Sigmoid colon (tissue), 4 donors: ENCODE measurements around the gene TMEM119.

Experiments
- EP300 ChIP-seq, 4 donors: sonication (generic); formaldehyde crosslinking; IDR thresholded peaks; one replicate each; pipeline ENCODE4 v1.6.1; 2017; ENCODE audit warnings: antibody characterized with exemption in 4 of 4
- POLR2A ChIP-seq, 2 donors: fragments of 450-650 bp; IDR thresholded peaks; one replicate each; pipeline ENCODE4 v1.6.1; 2016; ENCODE audit warnings: antibody characterized with exemption in 2 of 2, mild to moderate bottlenecking in 2 of 2, moderate library complexity in 2 of 2

DNA sequence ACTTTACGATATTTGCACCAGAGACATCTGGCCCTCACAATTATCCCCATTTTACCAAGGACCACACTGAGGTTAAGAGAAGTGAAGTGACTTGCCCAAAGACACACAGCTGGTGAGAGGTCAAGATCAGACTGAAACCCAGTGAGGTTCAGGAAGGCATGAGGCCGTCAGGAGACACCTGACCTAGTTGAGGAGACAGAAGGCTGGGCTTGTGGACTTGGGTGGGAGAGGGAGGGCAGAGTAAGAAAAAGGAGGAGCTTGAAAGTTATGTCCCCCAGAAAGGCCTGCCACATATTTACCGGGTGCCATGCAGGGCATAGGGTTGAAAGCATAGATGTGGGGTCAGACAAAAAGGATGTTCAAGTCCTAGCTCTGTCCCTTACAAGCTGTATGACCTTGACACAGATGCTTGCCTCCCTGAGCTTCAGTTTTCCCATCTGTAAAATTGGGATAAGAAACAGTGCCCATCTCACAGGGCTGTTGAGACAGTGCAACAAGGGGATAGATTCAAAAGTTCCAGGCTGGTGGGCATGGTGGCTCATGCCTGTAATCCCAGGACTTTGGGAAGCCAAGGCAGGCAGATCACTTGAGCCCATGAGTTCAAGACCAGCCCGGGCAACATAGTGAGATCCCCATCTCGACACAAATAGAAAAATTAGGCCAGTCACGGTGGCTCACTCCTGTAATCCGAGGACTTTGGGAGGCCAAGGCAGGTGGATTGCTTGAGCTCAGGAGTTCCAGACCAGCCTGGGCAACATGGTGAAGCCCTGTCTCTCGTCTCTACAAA lies 29.4 kb upstream of the TMEM119 start:
- TF ChIP-seq POLR2A (IDR thresholded peaks at IDR 0.05) (no peak), EP300 (IDR thresholded peaks at IDR 0.05) (no peak)
